Hepatocyte (in vitro differentiated cells): Measurements from ENCODE around the gene NOL9. TPM values are rescaled to one million over a fixed set of nuclear protein-coding genes. Genes with fewer than 3 reads are reported as not detected.

Experiments used
- DNase-seq: peaks from one replicate; pipeline ENCODE4 v3.0.0-alpha.2; 2016; ENCODE audit warnings: low spot score
- H2AFZ ChIP-seq: fragments of 200-600 bp; sonication (generic); 2 replicates; pipeline ENCODE4 v1.6.0; 2016; ENCODE audit warnings: antibody characterized with exemption, mild to moderate bottlenecking
- H3K27ac ChIP-seq: fragments of 200-600 bp; sonication (generic); 2 replicates; pipeline ENCODE4 v1.5.1; 2016; ENCODE audit warnings: mild to moderate bottlenecking
- H3K27me3 ChIP-seq: fragments of 200-600 bp; sonication (generic); 2 replicates; pipeline ENCODE4 v1.6.1; 2016
- H3K36me3 ChIP-seq: fragments of 200-600 bp; sonication (generic); replicated peaks from 2 replicates; pipeline ENCODE4 v1.5.1; 2016; ENCODE audit warnings: low read depth; ENCODE audit not compliant: insufficient read depth
- H3K4me1 ChIP-seq: fragments of 200-600 bp; sonication (generic); 2 replicates; pipeline ENCODE4 v1.5.1; 2016; ENCODE audit warnings: mild to moderate bottlenecking, moderate library complexity; ENCODE audit not compliant: insufficient read depth
- H3K4me2 ChIP-seq: fragments of 200-600 bp; sonication (generic); 2 replicates; pipeline ENCODE4 v1.6.0; 2016
- H3K4me3 ChIP-seq: fragments of 200-600 bp; sonication (generic); 2 replicates; pipeline ENCODE4 v1.5.1; 2016; ENCODE audit warnings: mild to moderate bottlenecking
- H3K79me2 ChIP-seq: fragments of 200-600 bp; sonication (generic); 2 replicates; pipeline ENCODE4 v1.6.0; 2017; ENCODE audit warnings: mild to moderate bottlenecking
- H3K9me2 ChIP-seq: fragments of 200-600 bp; sonication (generic); replicated peaks from 2 replicates; pipeline ENCODE4 v1.6.0; 2017; ENCODE audit warnings: mild to moderate bottlenecking; ENCODE audit not compliant: insufficient read depth
- H3K9me3 ChIP-seq: fragments of 200-600 bp; sonication (generic); 2 replicates; pipeline ENCODE4 v1.5.1; 2016; ENCODE audit warnings: low read depth, mild to moderate bottlenecking
- H4K20me1 ChIP-seq: fragments of 200-600 bp; sonication (generic); 2 replicates; pipeline ENCODE4 v1.6.0; 2016; ENCODE audit warnings: mild to moderate bottlenecking; ENCODE audit not compliant: insufficient read depth, poor library complexity, severe bottlenecking
- EZH2 ChIP-seq: fragments of 200-600 bp; sonication (generic); IDR thresholded peaks from 2 replicates; pipeline ENCODE4 v1.6.1; 2016; ENCODE audit warnings: antibody characterized with exemption, mild to moderate bottlenecking, borderline replicate concordance
- EZH2phosphoT487 ChIP-seq: fragments of 200-600 bp; sonication (generic); IDR thresholded peaks from one replicate; pipeline ENCODE4 v1.6.1; 2018; ENCODE audit warnings: antibody characterized with exemption, mild to moderate bottlenecking, low read depth, moderate library complexity; ENCODE audit not compliant: unreplicated experiment, severe bottlenecking
- WGBS: methylation state at CpG from one replicate; pipeline ENCODE4 v1.1.6; 2016; ENCODE audit warnings: low lambda C conversion rate; ENCODE audit errors: missing lambda C conversion rate; 5-methylcytosine and 5-hydroxymethylcytosine counted together
- polyA plus RNA-seq: library from polyadenylated mRNA; unstranded; fragments of >200 nt; fragmentation: Nextera tagmentation; extraction: Ambion mirVana; gene quantifications from 2 replicates; pipeline ENCODE4 v1.2.1, GENCODE V29; 2016
- total RNA-seq: library from RNA; depleted of rRNA; stranded (reverse); fragments of >200 nt; gene quantifications from 2 replicates; pipeline ENCODE4 v1.2.3, GENCODE V29; 2014
- TF ChIP-seq, protein P1 (sequence below): fragments of 200-600 bp; sonication (generic); IDR thresholded peaks from 2 replicates; pipeline ENCODE4 v1.5.1; 2016; ENCODE audit warnings: antibody characterized with exemption, mild to moderate bottlenecking; ENCODE audit not compliant: poor library complexity

The NOL9 gene
- total and polyA plus RNA-seq, 2 experiments from 2014 or later, result 13.7 to 21.6 TPM

DNA sequence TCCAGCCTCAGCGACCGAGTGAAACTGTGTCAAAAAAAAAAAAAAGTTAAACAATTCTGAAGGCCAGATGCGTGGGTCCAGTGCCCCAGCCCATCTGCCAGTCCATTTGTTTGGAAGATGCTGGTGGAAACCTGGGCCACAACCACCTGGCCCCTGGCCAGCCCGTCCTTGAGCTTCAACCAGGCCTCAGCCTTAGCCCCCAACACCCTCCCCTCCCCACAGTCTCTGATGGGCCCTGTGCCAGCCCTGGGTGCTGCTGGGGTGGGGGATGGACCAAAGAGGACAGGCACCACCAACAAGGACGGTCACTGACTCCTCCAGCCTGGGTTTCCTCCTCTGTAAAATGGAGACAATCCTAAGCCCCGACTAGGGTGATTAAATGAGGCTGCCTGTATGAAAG lies 43.3 kb downstream of the NOL9 start:
- Histone ChIP-seq H3K9me3 (no peaks in the 10 kb centered on the region), H3K79me2 (no peaks in the 10 kb centered on the region), H4K20me1 (no peaks in the 10 kb centered on the region), H3K4me2 (no peak overlapping the region), H2AFZ (no peak overlapping the region), H3K4me3 (no peak overlapping the region), H3K36me3 (no peaks in the 10 kb centered on the region), H3K9me2 (no peaks in the 10 kb centered on the region), H3K4me1 (no peaks in the 10 kb centered on the region), H3K27me3 (no peaks in the 10 kb centered on the region), H3K27ac (no peak overlapping the region)
- TF ChIP-seq, protein P1, sequence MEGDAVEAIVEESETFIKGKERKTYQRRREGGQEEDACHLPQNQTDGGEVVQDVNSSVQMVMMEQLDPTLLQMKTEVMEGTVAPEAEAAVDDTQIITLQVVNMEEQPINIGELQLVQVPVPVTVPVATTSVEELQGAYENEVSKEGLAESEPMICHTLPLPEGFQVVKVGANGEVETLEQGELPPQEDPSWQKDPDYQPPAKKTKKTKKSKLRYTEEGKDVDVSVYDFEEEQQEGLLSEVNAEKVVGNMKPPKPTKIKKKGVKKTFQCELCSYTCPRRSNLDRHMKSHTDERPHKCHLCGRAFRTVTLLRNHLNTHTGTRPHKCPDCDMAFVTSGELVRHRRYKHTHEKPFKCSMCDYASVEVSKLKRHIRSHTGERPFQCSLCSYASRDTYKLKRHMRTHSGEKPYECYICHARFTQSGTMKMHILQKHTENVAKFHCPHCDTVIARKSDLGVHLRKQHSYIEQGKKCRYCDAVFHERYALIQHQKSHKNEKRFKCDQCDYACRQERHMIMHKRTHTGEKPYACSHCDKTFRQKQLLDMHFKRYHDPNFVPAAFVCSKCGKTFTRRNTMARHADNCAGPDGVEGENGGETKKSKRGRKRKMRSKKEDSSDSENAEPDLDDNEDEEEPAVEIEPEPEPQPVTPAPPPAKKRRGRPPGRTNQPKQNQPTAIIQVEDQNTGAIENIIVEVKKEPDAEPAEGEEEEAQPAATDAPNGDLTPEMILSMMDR, result no peak
- no peak for TF ChIP-seq EZH2
- TF ChIP-seq EZH2phosphoT487, result no peak
- DNase-seq, result no peak
- WGBS, result 87% methylated on average over 6 of the region's 6 CpGs

DNA sequence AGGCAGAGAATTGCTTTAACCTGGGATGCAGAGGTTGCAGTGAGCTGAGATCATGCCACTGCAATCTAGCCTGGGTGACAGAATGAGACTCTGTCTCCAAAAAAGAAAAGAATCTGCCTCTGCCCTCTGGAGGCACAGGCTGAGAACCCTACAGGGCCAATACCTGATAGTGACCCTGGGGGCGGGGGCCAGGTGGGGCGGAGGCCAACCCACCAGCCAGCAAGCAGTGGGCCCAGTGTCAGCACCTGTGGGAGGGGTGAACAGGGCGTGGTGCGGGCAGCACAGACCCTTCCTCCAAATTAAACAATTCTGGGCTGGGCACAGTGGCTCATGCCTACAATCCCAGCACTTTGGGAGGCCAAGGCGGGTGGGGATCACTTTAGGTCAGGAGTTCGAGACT lies 43.8 kb downstream of the NOL9 start:
- 91% methylated on average over 6 of the region's 6 CpGs for WGBS
- H3K9me3 ChIP-seq, result no peaks in the 10 kb centered on the region

DNA sequence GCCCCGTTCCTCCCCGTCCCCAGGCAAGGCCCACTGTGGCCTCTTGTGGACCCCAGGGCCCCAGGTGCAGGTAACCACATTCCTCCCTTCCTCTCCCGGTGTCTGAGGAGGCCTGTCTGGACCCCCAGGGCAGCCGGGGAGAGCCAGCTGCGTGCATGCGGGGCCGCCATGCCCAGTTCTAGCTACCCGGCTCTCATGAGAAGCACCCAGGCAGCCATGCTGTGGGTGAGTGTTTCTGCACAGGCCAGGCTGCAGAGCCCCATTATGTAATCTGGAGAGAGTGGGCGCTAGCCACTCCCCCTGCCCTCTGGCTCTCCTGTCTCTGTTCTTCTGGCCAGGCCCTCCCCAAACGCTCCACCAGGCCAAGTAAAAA lies 44.4 kb downstream of the NOL9 start:
- H2AFZ ChIP-seq, result no peak overlapping the region
- no peak overlapping the region for H3K4me2 ChIP-seq
- WGBS, result 88% methylated on average over 10 of the region's 10 CpGs
- H3K4me1 ChIP-seq, result no peaks in the 10 kb centered on the region
- H3K79me2 ChIP-seq, result no peaks in the 10 kb centered on the region
- no peaks in the 10 kb centered on the region for H3K9me2 ChIP-seq
- no peaks in the 10 kb centered on the region for H4K20me1 ChIP-seq
- no peak overlapping the region for H3K4me3 ChIP-seq
- no peak for DNase-seq
- no peaks in the 10 kb centered on the region for H3K9me3 ChIP-seq
- no peaks in the 10 kb centered on the region for H3K27me3 ChIP-seq
- TF ChIP-seq EZH2phosphoT487 (no peak), EZH2 (no peak)
- TF ChIP-seq, protein P1, result no peak
- H3K36me3 ChIP-seq, result no peaks in the 10 kb centered on the region
- H3K27ac ChIP-seq, result no peak overlapping the region

More for the DNA sequence above, 43.8 kb downstream of the NOL9 start:
- TF ChIP-seq EZH2phosphoT487, result no peak
- TF ChIP-seq, protein P1, result no peak
- no peak for TF ChIP-seq EZH2
- H4K20me1 ChIP-seq, result no peaks in the 10 kb centered on the region
- no peaks in the 10 kb centered on the region for H3K36me3 ChIP-seq
- no peak for DNase-seq
- no peak overlapping the region for H2AFZ ChIP-seq
- no peaks in the 10 kb centered on the region for H3K4me1 ChIP-seq
- H3K9me2 ChIP-seq, result no peaks in the 10 kb centered on the region
- H3K4me3 ChIP-seq, result no peak overlapping the region
- no peaks in the 10 kb centered on the region for H3K79me2 ChIP-seq
- H3K4me2 ChIP-seq, result no peak overlapping the region
- H3K27ac ChIP-seq, result no peak overlapping the region
- no peaks in the 10 kb centered on the region for H3K27me3 ChIP-seq
